Activated naive CD8-positive, alpha-beta T cell treated with anti-CD3 and anti-CD28 coated beads, Interleukin-2, amount 50 U/mL, for 16 hours (primary cell): ENCODE results near the gene ZBTB4.
"Not testable (repeated sequence)": the region's sequence is repeated elsewhere in the genome, so short reads cannot be mapped to it uniquely, and the experiment has no call there.

Source experiments
- DNase-seq: peaks from one replicate; pipeline ENCODE4 v3.0.0-alpha.2; 2020; ENCODE audit warnings: low read depth, low spot score

ZBTB4 gene

GRCh38 chr17:7495906-7496434 lies 16.5 kb upstream of the ZBTB4 start:
- no peak for DNase-seq

- DNase-seq, result no peak
These were observed 14.5 kb upstream of the ZBTB4 start for GRCh38 chr17:7493941-7494340.

- DNase-seq, result no peak
These were observed 12.2 kb upstream of the ZBTB4 start for GRCh38 chr17:7491583-7491982.

- no peak for DNase-seq
These were observed 10.7 kb upstream of the ZBTB4 start for GRCh38 chr17:7490144-7490543.

- no peak for DNase-seq
These were observed 6.8 kb upstream of the ZBTB4 start for GRCh38 chr17:7486181-7486580.

- DNase-seq, result no peak
These were observed 5.5 kb upstream of the ZBTB4 start for GRCh38 chr17:7484919-7485377.

- peak; percentile 93 for DNase-seq
These were observed 4.9 kb upstream of the ZBTB4 start, which contains the start of gene POLR2A for GRCh38 chr17:7484067-7484918. TSS of gene POLR2A (plus strand) at chr17:7484366.

- DNase-seq, result peak; percentile 86
These were observed 4.0 kb upstream of the ZBTB4 start for GRCh38 chr17:7483255-7484066.

GRCh38 chr17:7482742-7483088 lies 3.3 kb upstream of the ZBTB4 start:
- not testable (repeated sequence) for DNase-seq

- DNase-seq, result not testable (repeated sequence)
These were observed 2.7 kb upstream of the ZBTB4 start for GRCh38 chr17:7481842-7482741.

GRCh38 chr17:7481275-7481674 lies 1.8 kb upstream of the ZBTB4 start, which contains the start of gene SLC35G6:
TSS of gene SLC35G6 (plus strand) at chr17:7481446. CDS start at chr17:7481517, 71 bp downstream.
- DNase-seq, result not testable (repeated sequence)

- no peak for DNase-seq
These were observed 606 bp upstream of the ZBTB4 start for GRCh38 chr17:7480089-7480384.

- DNase-seq, result no peak
These were observed 887 bp downstream of the ZBTB4 start for GRCh38 chr17:7478276-7479212.

- no peak for DNase-seq
These were observed 1.8 kb downstream of the ZBTB4 start for GRCh38 chr17:7477392-7478275.

- no peak for DNase-seq
These were observed 2.5 kb downstream of the ZBTB4 start for GRCh38 chr17:7476951-7477350.

- DNase-seq, result no peak
These were observed 2.9 kb downstream of the ZBTB4 start for GRCh38 chr17:7476494-7476893.

GRCh38 chr17:7475764-7476422 lies 3.5 kb downstream of the ZBTB4 start:
- no peak for DNase-seq

- not testable (repeated sequence) for DNase-seq
These were observed 4.7 kb downstream of the ZBTB4 start for GRCh38 chr17:7474767-7475166.

- no peak for DNase-seq
These were observed 7.7 kb downstream of the ZBTB4 start for GRCh38 chr17:7471729-7472128.
